ENCODE measurements around the gene NEMF.
"Not testable (repeated sequence)": the region's sequence is repeated elsewhere in the genome, so short reads cannot be mapped to it uniquely, and the experiment has no call there.

The NEMF gene

GRCh38 chr14:49852301-49853157 lies at the start of gene NEMF:
Gene NEMF (minus strand): TSS chr14:49852788. CDS start chr14:49852753, 35 bp downstream.
- intact Hi-C loops (cut with DNase I) = loop anchor here (1.0 to 5.0 kb wide), 4 partner anchors 22 to 252 kb away; partner anchors contain the start of gene KLHDC1
- DNase-seq = peak; percentile 70 to 97 (median 88)

GRCh38 chr14:49900973-49901372 lies 48.4 kb upstream of the NEMF start:
- intact Hi-C loops (cut with DNase I) = no loop called here

GRCh38 chr14:49898485-49898884 lies 45.9 kb upstream of the NEMF start:
- DNase-seq = no peak
- intact Hi-C loops (cut with DNase I) = no loop called here

More at GRCh38 chr14:49900973-49901372, 48.4 kb upstream of the NEMF start:
- no peak for DNase-seq

- intact Hi-C loops (cut with DNase I) = no loop called here
- no peak for DNase-seq
Observed at GRCh38 chr14:49897965-49898364, 45.4 kb upstream of the NEMF start.

GRCh38 chr14:49897414-49897813 lies 44.8 kb upstream of the NEMF start:
- DNase-seq = no peak
- intact Hi-C loops (cut with DNase I) = no loop called here

GRCh38 chr14:49896966-49897365 lies 44.4 kb upstream of the NEMF start:
- intact Hi-C loops (cut with DNase I) = no loop called here
- no peak for DNase-seq

GRCh38 chr14:49896272-49896671 lies 43.7 kb upstream of the NEMF start:
- DNase-seq; intact Hi-C loops (cut with DNase I): not testable (repeated sequence)

- intact Hi-C loops (cut with DNase I) = no loop called here
Observed at GRCh38 chr14:49895480-49895879, 42.9 kb upstream of the NEMF start.

GRCh38 chr14:49894214-49895107 lies 41.9 kb upstream of the NEMF start:
- intact Hi-C loops (cut with DNase I); DNase-seq: not testable (repeated sequence)

More at GRCh38 chr14:49895480-49895879, 42.9 kb upstream of the NEMF start:
- no peak for DNase-seq

GRCh38 chr14:49893309-49894213 lies 41.0 kb upstream of the NEMF start:
- intact Hi-C loops (cut with DNase I) = loop anchor here (1.0 to 2.0 kb wide), 2 partner anchors 28 to 223 kb away; partner anchors contain the start of gene VCPKMT
- peak in 9 of 10 donors; percentile 12 to 89 (median 32) for DNase-seq

GRCh38 chr14:49892636-49893308 lies 40.2 kb upstream of the NEMF start, which contains the start of gene ARF6:
Gene ARF6 (plus strand): TSS chr14:49893082. CDS start chr14:49893737, 655 bp downstream.
- intact Hi-C loops (cut with DNase I) = loop anchor here (1.0 to 2.0 kb wide), 3 partner anchors 24 to 224 kb away; partner anchors contain the start of gene VCPKMT
- peak; percentile 96 to 99 (median 98) for DNase-seq

GRCh38 chr14:49892301-49892635 lies 39.7 kb upstream of the NEMF start:
- peak in 5 of 10 donors; percentile 44 to 58 (median 50) for DNase-seq
- intact Hi-C loops (cut with DNase I) = loop anchor here (1.0 to 2.0 kb wide), 2 partner anchors 24 to 225 kb away; partner anchors contain the start of gene VCPKMT

- intact Hi-C loops (cut with DNase I) = no loop called here
- no peak for DNase-seq
Observed at GRCh38 chr14:49888293-49888692, 35.7 kb upstream of the NEMF start.

GRCh38 chr14:49886523-49886922 lies 33.9 kb upstream of the NEMF start:
- intact Hi-C loops (cut with DNase I) = no loop called here
- DNase-seq = no peak

- intact Hi-C loops (cut with DNase I) = no loop called here
Observed at GRCh38 chr14:49882826-49883694, 30.5 kb upstream of the NEMF start.

GRCh38 chr14:49881350-49882001 lies 28.9 kb upstream of the NEMF start:
- intact Hi-C loops (cut with DNase I) = no loop called here
- DNase-seq = no peak

More at GRCh38 chr14:49882826-49883694, 30.5 kb upstream of the NEMF start:
- DNase-seq = no peak

GRCh38 chr14:49880267-49881064 lies 27.9 kb upstream of the NEMF start:
- intact Hi-C loops (cut with DNase I) = no loop called here
- DNase-seq = no peak

All from posterior cingulate gyrus (tissue), 11 donors.